ENCODE data around the gene RRP1.

Gene RRP1

GRCh38 chr21:43758111-43758641, 31.2 kb upstream of the RRP1 start:
- DNase-seq (ENCODE audit: low read depth in 2 of 2) = no peak

GRCh38 chr21:43758811-43759210, 30.6 kb upstream of the RRP1 start:
- no peak for DNase-seq (ENCODE audit: low read depth in 2 of 2)

GRCh38 chr21:43759651-43760050, 29.7 kb upstream of the RRP1 start:
- DNase-seq (ENCODE audit: low read depth in 2 of 2) = no peak

GRCh38 chr21:43760391-43760958, 28.9 kb upstream of the RRP1 start:
- DNase-seq (ENCODE audit: low read depth in 2 of 2) = no peak

- DNase-seq (ENCODE audit: low read depth in 2 of 2) = no peak
These were observed 27.5 kb upstream of the RRP1 start for GRCh38 chr21:43761886-43762285.

GRCh38 chr21:43762303-43763128, 26.9 kb upstream of the RRP1 start:
- DNase-seq (ENCODE audit: low read depth in 2 of 2) = no peak

- DNase-seq (ENCODE audit: low read depth in 2 of 2) = no peak
These were observed 25.4 kb upstream of the RRP1 start for GRCh38 chr21:43763901-43764523.

- no peak for DNase-seq (ENCODE audit: low read depth in 2 of 2)
These were observed 24.5 kb upstream of the RRP1 start for GRCh38 chr21:43764576-43765495.

GRCh38 chr21:43766734-43767497, 22.5 kb upstream of the RRP1 start:
- DNase-seq (ENCODE audit: low read depth in 2 of 2) = no peak

- DNase-seq (ENCODE audit: low read depth in 2 of 2) = no peak
These were observed 21.8 kb upstream of the RRP1 start for GRCh38 chr21:43767498-43767983.

GRCh38 chr21:43767984-43768867, 21.2 kb upstream of the RRP1 start:
- DNase-seq (ENCODE audit: low read depth in 2 of 2) = no peak

- no peak for DNase-seq (ENCODE audit: low read depth in 2 of 2)
These were observed 20.6 kb upstream of the RRP1 start for GRCh38 chr21:43768868-43769167.

GRCh38 chr21:43769325-43769958, 19.9 kb upstream of the RRP1 start:
- DNase-seq (ENCODE audit: low read depth in 2 of 2) = no peak

GRCh38 chr21:43770066-43770655, 19.2 kb upstream of the RRP1 start:
- DNase-seq (ENCODE audit: low read depth in 2 of 2) = no peak

- DNase-seq (ENCODE audit: low read depth in 2 of 2) = no peak
These were observed 18.1 kb upstream of the RRP1 start for GRCh38 chr21:43771199-43771675.

- DNase-seq (ENCODE audit: low read depth in 2 of 2) = no peak
These were observed 17.5 kb upstream of the RRP1 start for GRCh38 chr21:43771698-43772424.

- no peak for DNase-seq (ENCODE audit: low read depth in 2 of 2)
These were observed 17.0 kb upstream of the RRP1 start for GRCh38 chr21:43772425-43772821.

GRCh38 chr21:43774163-43774562, 15.2 kb upstream of the RRP1 start:
- DNase-seq (ENCODE audit: low read depth in 2 of 2) = no peak
